GM23338 (cell line): ENCODE results near the gene MYO16. TPM values are rescaled to one million over a fixed set of nuclear protein-coding genes. Genes with fewer than 3 reads are reported as not detected.

ENCODE experiments used
- ATAC-seq: fragments of 200-7000 bp; cut with Tn5 transposase; 3 replicates; pipeline ENCODE4 v1.9.1; 2020
- DNase-seq: peaks from one replicate; pipeline ENCODE4 v3.0.0-alpha.2; 2015; ENCODE audit warnings: low spot score
- H2AFZ ChIP-seq: fragments of 200-600 bp; sonication (generic); 2 replicates; pipeline ENCODE4 v1.8.0; 2016; ENCODE audit warnings: antibody characterized with exemption, mild to moderate bottlenecking, moderate library complexity
- H3F3A ChIP-seq: fragments of 200-600 bp; sonication (generic); replicated peaks from 2 replicates; pipeline ENCODE4 v1.8.0; 2017; ENCODE audit warnings: antibody characterized with exemption, mixed run types, low read depth
- H3K27ac ChIP-seq: fragments of 200-600 bp; sonication (generic); 2 replicates; pipeline ENCODE4 v1.6.1; 2016; ENCODE audit warnings: low read depth
- H3K27me3 ChIP-seq: fragments of 200-600 bp; sonication (generic); 2 replicates; pipeline ENCODE4 v1.8.0; 2016; ENCODE audit warnings: mild to moderate bottlenecking, mixed run types, moderate library complexity; ENCODE audit not compliant: insufficient read depth
- H3K36me3 ChIP-seq: fragments of 200-600 bp; sonication (generic); 2 replicates; pipeline ENCODE4 v1.8.0; 2016; ENCODE audit warnings: mild to moderate bottlenecking; ENCODE audit not compliant: insufficient read depth
- H3K4me1 ChIP-seq: fragments of 200-600 bp; sonication (generic); 2 replicates; pipeline ENCODE4 v1.8.0; 2016; ENCODE audit warnings: mild to moderate bottlenecking, moderate library complexity; ENCODE audit not compliant: insufficient read depth
- H3K4me2 ChIP-seq: fragments of 200-600 bp; sonication (generic); 2 replicates; pipeline ENCODE4 v1.7.1; 2017; ENCODE audit warnings: mixed run types
- H3K4me3 ChIP-seq: fragments of 200-600 bp; sonication (generic); 2 replicates; pipeline ENCODE4 v1.6.1; 2016; ENCODE audit warnings: mixed run types
- H3K79me2 ChIP-seq: fragments of 200-600 bp; sonication (generic); replicated peaks from 2 replicates; pipeline ENCODE4 v1.8.0; 2017; ENCODE audit warnings: mild to moderate bottlenecking; ENCODE audit not compliant: insufficient read depth
- H3K9me2 ChIP-seq: fragments of 200-600 bp; sonication (generic); 2 replicates; pipeline ENCODE4 v1.8.0; 2017; ENCODE audit not compliant: insufficient read depth
- H4K20me1 ChIP-seq: fragments of 200-600 bp; sonication (generic); replicated peaks from 2 replicates; pipeline ENCODE4 v1.8.0; 2017; ENCODE audit warnings: mild to moderate bottlenecking; ENCODE audit not compliant: insufficient read depth
- H3K27ac Mint-ChIP-seq: 2 replicates; pipeline ENCODE4 v1.8.0; 2020; ENCODE audit warnings: inconsistent platforms, mild to moderate bottlenecking, moderate library complexity, mixed read lengths
- H3K27me3 Mint-ChIP-seq: 3 replicates; pipeline ENCODE4 v1.8.0; 2022; ENCODE audit warnings: low read depth, mild to moderate bottlenecking, moderate library complexity, mixed read lengths, inconsistent platforms; ENCODE audit not compliant: insufficient read depth, poor library complexity
- H3K36me3 Mint-ChIP-seq: 3 replicates; pipeline ENCODE4 v1.8.0; 2021; ENCODE audit warnings: low read depth, mild to moderate bottlenecking, inconsistent platforms, moderate library complexity, mixed read lengths
- H3K4me1 Mint-ChIP-seq: 3 replicates; pipeline ENCODE4 v1.8.0; 2020; ENCODE audit warnings: mild to moderate bottlenecking, inconsistent platforms, mixed read lengths
- H3K4me3 Mint-ChIP-seq: 3 replicates; pipeline ENCODE4 v1.8.0; 2021; ENCODE audit warnings: moderate library complexity, mild to moderate bottlenecking, inconsistent platforms, mixed read lengths
- H3K9me3 Mint-ChIP-seq: 3 replicates; pipeline ENCODE4 v1.8.0; 2020; ENCODE audit warnings: moderate library complexity, mild to moderate bottlenecking, inconsistent platforms, mixed read lengths
- CREB1 ChIP-seq: fragments of 250-450 bp; sonication (Bioruptor Pico); IDR thresholded peaks from 2 replicates; pipeline ENCODE4 v1.5.0; 2020; ENCODE audit warnings: low read depth, mild to moderate bottlenecking, moderate library complexity
- CTCF ChIP-seq, 2 experiments: fragments of 200-600 bp in 1 of 2; sonication (generic) in 1 of 2; conservative IDR thresholded peaks; 2 replicates each; pipeline versions ENCODE4 v1.5.1 to v1.6.1; 2016 to 2017; ENCODE audit warnings: antibody characterized with exemption in 2 of 2, low read depth in 2 of 2, mild to moderate bottlenecking in 2 of 2, moderate library complexity in 1 of 2
- ETS1 ChIP-seq: IDR thresholded peaks from 2 replicates; pipeline ENCODE4 v1.6.1; 2016; ENCODE audit warnings: antibody characterized with exemption
- EZH2 ChIP-seq: fragments of 200-600 bp; sonication (generic); IDR thresholded peaks from one replicate; pipeline ENCODE4 v1.8.0; 2017; ENCODE audit warnings: antibody characterized with exemption, mild to moderate bottlenecking, low read depth; ENCODE audit not compliant: unreplicated experiment
- EZH2phosphoT487 ChIP-seq: fragments of 200-600 bp; sonication (generic); IDR thresholded peaks from one replicate; pipeline ENCODE4 v1.8.1; 2018; ENCODE audit warnings: antibody characterized with exemption; ENCODE audit not compliant: unreplicated experiment
- JUNB ChIP-seq: IDR thresholded peaks from one replicate; pipeline ENCODE4 v1.6.1; 2016; ENCODE audit warnings: antibody characterized with exemption; ENCODE audit not compliant: unreplicated experiment
- NANOG ChIP-seq: IDR thresholded peaks from 2 replicates; pipeline ENCODE4 v1.6.1; 2016; ENCODE audit warnings: antibody characterized with exemption, borderline replicate concordance
- POLR2AphosphoS5 ChIP-seq: IDR thresholded peaks from 2 replicates; pipeline ENCODE4 v1.6.1; 2016; ENCODE audit warnings: antibody characterized with exemption, low read depth
- REST ChIP-seq: IDR thresholded peaks from one replicate; pipeline ENCODE4 v1.6.1; 2018; ENCODE audit warnings: antibody characterized with exemption; ENCODE audit not compliant: unreplicated experiment
- STAT1 ChIP-seq: IDR thresholded peaks from one replicate; pipeline ENCODE4 v1.6.1; 2016; ENCODE audit warnings: antibody characterized with exemption; ENCODE audit not compliant: unreplicated experiment
- ZNF114 ChIP-seq: fragments of 250-450 bp; sonication (Bioruptor Pico); IDR thresholded peaks from 2 replicates; pipeline ENCODE4 v1.5.0; 2020; ENCODE audit warnings: mild to moderate bottlenecking, moderate library complexity
- ZNF331 ChIP-seq: fragments of 250-450 bp; sonication (Bioruptor Pico); IDR thresholded peaks from 2 replicates; pipeline ENCODE4 v1.5.0; 2020; ENCODE audit warnings: low read depth, mild to moderate bottlenecking, moderate library complexity
- ZNF462 ChIP-seq: fragments of 250-450 bp; sonication (Bioruptor Pico); IDR thresholded peaks from 2 replicates; pipeline ENCODE4 v1.5.0; 2020; ENCODE audit warnings: mild to moderate bottlenecking, moderate library complexity
- polyA plus RNA-seq: library from polyadenylated mRNA; unstranded; fragments of >200 nt; fragmentation: Nextera tagmentation; extraction: Ambion mirVana; gene quantifications from 2 replicates; pipeline ENCODE4 v1.2.1, GENCODE V29; 2016
- total RNA-seq: library from RNA; depleted of rRNA; stranded (reverse); fragments of >200 nt; shearing (Covaris generic); gene quantifications from 2 replicates; pipeline ENCODE4 v1.2.3, GENCODE V29; 2014

MYO16 gene
- total and polyA plus RNA-seq, 2 experiments from 2014 or later, result 0.10 to 0.13 TPM

GRCh38 chr13:108834193-108834592 lies 204.8 kb downstream of the MYO16 start:
- TF ChIP-seq ZNF114 (no peak), ZNF331 (CRISPR knock-in tag) (no peak), POLR2AphosphoS5 (no peak), NANOG (no peak), ZNF462 (CRISPR knock-in tag) (no peak), CTCF (conservative IDR thresholded peaks at IDR 0.05; ENCODE audit: low read depth in 2 of 2) (no peak), JUNB (no peak), EZH2phosphoT487 (no peak), EZH2 (no peak), REST (no peak), ETS1 (no peak), CREB1 (no peak), STAT1 (no peak)
- no peak overlapping the region for H3K27ac Mint-ChIP-seq
- Histone ChIP-seq H3K36me3 (peaks cover 7% of the 10 kb centered on the region; the same call in 1 of the 2 replicates), H3F3A (no peaks in the 10 kb centered on the region), H3K4me1 (no peaks in the 10 kb centered on the region), H3K27ac (no peak overlapping the region), H3K79me2 (no peaks in the 10 kb centered on the region), H3K27me3 (no peaks in the 10 kb centered on the region), H3K9me2 (0 out of 2 replicates have a peak, but pooled peaks cover 4% of the 10 kb centered on the region), H3K4me2 (no peak overlapping the region), H4K20me1 (no peaks in the 10 kb centered on the region), H3K4me3 (no peak overlapping the region), H2AFZ (no peak overlapping the region)
- H3K4me1 Mint-ChIP-seq, result peaks cover 5% of the 10 kb centered on the region
- peaks cover 23% of the 10 kb centered on the region for H3K9me3 Mint-ChIP-seq
- peaks cover 12% of the 10 kb centered on the region; the same call in 2 of the 3 replicates for H3K36me3 Mint-ChIP-seq
- no peak for DNase-seq
- ATAC-seq, result no peak
- no peak overlapping the region for H3K4me3 Mint-ChIP-seq
- H3K27me3 Mint-ChIP-seq, result no peaks in the 10 kb centered on the region
